H9 (cell line): ENCODE data around the gene TRIAP1. TPM values are rescaled to one million over a fixed set of nuclear protein-coding genes. Genes with fewer than 3 reads are reported as not detected.

Experiments
- DNase-seq: peaks from one replicate; pipeline ENCODE4 v3.0.0-alpha.2; 2017
- H2AFZ ChIP-seq: one replicate; pipeline ENCODE4 v1.6.1; 2013; ENCODE audit warnings: mild to moderate bottlenecking, low read length, control low read depth, moderate library complexity
- H2AK5ac ChIP-seq: 2 replicates; pipeline ENCODE4 v1.6.1; 2013; ENCODE audit warnings: low read length, control low read depth, mixed read lengths; ENCODE audit not compliant: insufficient read length
- H2BK120ac ChIP-seq: one replicate; pipeline ENCODE4 v1.6.1; 2013; ENCODE audit warnings: low read depth, mild to moderate bottlenecking, low read length, control low read depth, inconsistent platforms; ENCODE audit not compliant: poor library complexity, severe bottlenecking
- H2BK12ac ChIP-seq: 2 replicates; pipeline ENCODE4 v1.6.1; 2013; ENCODE audit warnings: low read length, control low read depth, mixed read lengths, low read depth; ENCODE audit not compliant: insufficient read length
- H2BK15ac ChIP-seq: 2 replicates; pipeline ENCODE4 v1.6.1; 2013; ENCODE audit warnings: low read depth, low read length, control low read depth
- H2BK20ac ChIP-seq: one replicate; pipeline ENCODE4 v1.6.1; 2013; ENCODE audit warnings: low read depth, mild to moderate bottlenecking, low read length, control low read depth, inconsistent platforms; ENCODE audit not compliant: poor library complexity, severe bottlenecking
- H2BK5ac ChIP-seq: 2 replicates; pipeline ENCODE4 v1.6.1; 2013; ENCODE audit warnings: low read length, control low read depth, mixed read lengths; ENCODE audit not compliant: insufficient read length
- H3K14ac ChIP-seq: 2 replicates; pipeline ENCODE4 v1.6.1; 2013; ENCODE audit warnings: low read length, control low read depth; ENCODE audit not compliant: insufficient read depth
- H3K18ac ChIP-seq: 2 replicates; pipeline ENCODE4 v1.6.1; 2013; ENCODE audit warnings: low read depth, mild to moderate bottlenecking, mixed read lengths, low read length, control low read depth; ENCODE audit not compliant: insufficient read length
- H3K23ac ChIP-seq: 2 replicates; pipeline ENCODE4 v1.6.1; 2013; ENCODE audit warnings: low read length, control low read depth, mixed read lengths, low read depth; ENCODE audit not compliant: insufficient read length
- H3K23me2 ChIP-seq: 2 replicates; pipeline ENCODE4 v1.6.1; 2013; ENCODE audit warnings: low read depth, mild to moderate bottlenecking, mixed read lengths, low read length, control low read depth; ENCODE audit not compliant: insufficient read length, poor library complexity, severe bottlenecking
- H3K27ac ChIP-seq: 2 replicates; pipeline ENCODE4 v1.5.1; 2013; ENCODE audit warnings: low read length, control low read depth, mixed read lengths, low read depth; ENCODE audit not compliant: insufficient read length
- H3K27me3 ChIP-seq: 2 replicates; pipeline ENCODE4 v1.6.1; 2013; ENCODE audit warnings: low read length, control low read depth, inconsistent platforms; ENCODE audit not compliant: insufficient read depth
- H3K4ac ChIP-seq: 2 replicates; pipeline ENCODE4 v1.6.1; 2013; ENCODE audit warnings: low read depth, mild to moderate bottlenecking, control low read depth, inconsistent platforms, low read length, moderate library complexity
- H3K4me1 ChIP-seq: 2 replicates; pipeline ENCODE4 v1.6.1; 2013; ENCODE audit warnings: low read length, control low read depth, inconsistent platforms; ENCODE audit not compliant: insufficient read depth
- H3K4me2 ChIP-seq: 2 replicates; pipeline ENCODE4 v1.6.1; 2013; ENCODE audit warnings: low read length, control low read depth, mixed read lengths; ENCODE audit not compliant: insufficient read length, insufficient read depth
- H3K56ac ChIP-seq: 2 replicates; pipeline ENCODE4 v1.6.1; 2013; ENCODE audit warnings: low read depth, mild to moderate bottlenecking, mixed read lengths, low read length, control low read depth; ENCODE audit not compliant: insufficient read length
- H3K79me1 ChIP-seq: 2 replicates; pipeline ENCODE4 v1.6.1; 2013; ENCODE audit warnings: low read depth, mild to moderate bottlenecking, moderate library complexity, low read length, control low read depth, inconsistent platforms; ENCODE audit not compliant: insufficient read depth, poor library complexity, severe bottlenecking
- H3K79me2 ChIP-seq: 2 replicates; pipeline ENCODE4 v1.6.1; 2013; ENCODE audit warnings: low read length, control low read depth, inconsistent platforms; ENCODE audit not compliant: insufficient read depth
- H3K9ac ChIP-seq: 2 replicates; pipeline ENCODE4 v1.6.1; 2013; ENCODE audit warnings: low read length, control low read depth, mixed read lengths; ENCODE audit not compliant: insufficient read length; ENCODE audit errors: extremely low read depth
- H3K9me3 ChIP-seq: one replicate; pipeline ENCODE4 v1.6.1; 2013; ENCODE audit warnings: low read depth, low read length, inconsistent platforms; ENCODE audit not compliant: control insufficient read depth
- H3T11ph ChIP-seq: one replicate; pipeline ENCODE4 v1.6.1; 2013; ENCODE audit warnings: mild to moderate bottlenecking, low read length, control low read depth, inconsistent platforms
- H4K20me1 ChIP-seq: one replicate; pipeline ENCODE4 v1.6.1; 2013; ENCODE audit not compliant: control insufficient read depth, insufficient read length, insufficient read depth
- H4K5ac ChIP-seq: 2 replicates; pipeline ENCODE4 v1.6.1; 2013; ENCODE audit warnings: low read depth, mild to moderate bottlenecking, mixed read lengths, low read length, control low read depth; ENCODE audit not compliant: insufficient read length
- H4K8ac ChIP-seq: replicated peaks from 2 replicates; pipeline ENCODE4 v1.6.1; 2013; ENCODE audit warnings: low read length, control low read depth, mixed read lengths, low read depth; ENCODE audit not compliant: insufficient read length
- H4K91ac ChIP-seq: 2 replicates; pipeline ENCODE4 v1.6.1; 2013; ENCODE audit warnings: low read depth, mild to moderate bottlenecking, moderate library complexity, mixed read lengths, low read length, control low read depth; ENCODE audit not compliant: insufficient read length
- H3K27ac Mint-ChIP-seq, 3 experiments: 2 replicates in 2 of 3; 3 replicates in 1 of 3; pipeline ENCODE4 v1.8.0; 2020 to 2021; ENCODE audit warnings: mixed read lengths in 3 of 3, mild to moderate bottlenecking in 1 of 3, moderate library complexity in 1 of 3
- H3K27me3 Mint-ChIP-seq: 2 replicates; pipeline ENCODE4 v1.8.0; 2021; ENCODE audit warnings: low read depth, mild to moderate bottlenecking, moderate library complexity, mixed read lengths
- H3K36me3 Mint-ChIP-seq, 3 experiments: 2 replicates in 2 of 3; 3 replicates in 1 of 3; pipeline ENCODE4 v1.8.0; 2020 to 2021; ENCODE audit warnings: low read depth in 3 of 3, mixed read lengths in 3 of 3; ENCODE audit not compliant: insufficient read depth in 1 of 3
- H3K4me1 Mint-ChIP-seq, 2 experiments: 2 replicates each; pipeline ENCODE4 v1.8.0; 2020; ENCODE audit warnings: mixed read lengths in 2 of 2
- H3K4me3 Mint-ChIP-seq, 2 experiments: 2 replicates in 1 of 2; 3 replicates in 1 of 2; pipeline ENCODE4 v1.8.0; 2020 to 2021; ENCODE audit warnings: mild to moderate bottlenecking in 2 of 2, mixed read lengths in 2 of 2, moderate library complexity in 1 of 2
- H3K9me3 Mint-ChIP-seq, 2 experiments: 2 replicates in 1 of 2; 3 replicates in 1 of 2; pipeline ENCODE4 v1.8.0; 2020; ENCODE audit warnings: mild to moderate bottlenecking in 2 of 2, mixed read lengths in 2 of 2, moderate library complexity in 1 of 2
- CTCF ChIP-seq: fragments of 200-600 bp; sonication (generic); conservative IDR thresholded peaks from 3 replicates; pipeline ENCODE4 v1.8.0; 2021; ENCODE audit warnings: antibody characterized with exemption, mild to moderate bottlenecking
- WGBS: extraction: QIAGEN DNeasy Blood & Tissue Kit; methylation state at CpG from one replicate; pipeline ENCODE4 v1.1.7; 2013; ENCODE audit warnings: missing lambda C conversion rate, low lambda C conversion rate, mixed read lengths; ENCODE audit not compliant: insufficient read length; ENCODE audit errors: extremely low coverage; 5-methylcytosine and 5-hydroxymethylcytosine counted together
- total RNA-seq: library from RNA; stranded (reverse); gene quantifications from 2 replicates; pipeline ENCODE4 v1.2.1, GENCODE V29; 2021

Gene TRIAP1
- total RNA-seq, 1 experiment from 2014 or later = 70.4 TPM

- H3K79me2 ChIP-seq = no peaks in the 10 kb centered on the region
- H3K4ac ChIP-seq = no peak overlapping the region
- H4K8ac ChIP-seq = no peak overlapping the region
- no peak overlapping the region for H3T11ph ChIP-seq
- H2BK120ac ChIP-seq = no peak overlapping the region
- no peak overlapping the region for H3K27ac ChIP-seq
- no CpG with 5 or more reads among the region's 8 CpGs for WGBS
- H2BK12ac ChIP-seq = no peak overlapping the region
- H3K79me1 ChIP-seq = no peaks in the 10 kb centered on the region
- H3K14ac ChIP-seq = no peak overlapping the region
- H2BK20ac ChIP-seq = no peak overlapping the region
- H3K56ac ChIP-seq = no peak overlapping the region
- no peaks in the 10 kb centered on the region for H3K27me3 ChIP-seq
- DNase-seq = no peak
- H3K23me2 ChIP-seq = no peaks in the 10 kb centered on the region
- no peaks in the 10 kb centered on the region for H3K9me3 ChIP-seq
- no peaks in the 10 kb centered on the region for H3K36me3 Mint-ChIP-seq
- no peaks in the 10 kb centered on the region; the same call in 1 of the 2 replicates for H3K4me1 ChIP-seq
- H2BK15ac ChIP-seq = no peak overlapping the region
- H3K27me3 Mint-ChIP-seq = peaks cover under 1% of the 10 kb centered on the region; the same call in 1 of the 2 replicates
- no peak overlapping the region for H3K4me2 ChIP-seq
- peak overlapping the region in 1 of 2 experiments; percentile 55; a peak in 1 of 5 replicates for H3K4me3 Mint-ChIP-seq
- H3K9me3 Mint-ChIP-seq = no peaks in the 10 kb centered on the region
- H2AK5ac ChIP-seq = no peak overlapping the region
- no peak for TF ChIP-seq CTCF
- no peak overlapping the region for H2BK5ac ChIP-seq
- H3K18ac ChIP-seq = no peak overlapping the region
- no peak overlapping the region for H4K91ac ChIP-seq
- peaks cover 15 to 17% of the 10 kb centered on the region in 2 experiments for H3K4me1 Mint-ChIP-seq
- peak overlapping the region in 2 of 3 experiments; percentile 17 to 82; a peak in 1 of 7 replicates for H3K27ac Mint-ChIP-seq
- H4K5ac ChIP-seq = no peak overlapping the region
- H4K20me1 ChIP-seq = no peaks in the 10 kb centered on the region
- H3K9ac ChIP-seq = no peak overlapping the region
- no peak overlapping the region for H3K23ac ChIP-seq
- H2AFZ ChIP-seq = no peak overlapping the region
Observed at GRCh38 chr12:120428597-120429229, 17.5 kb downstream of the TRIAP1 start.
